H1 (cell line): ENCODE data around the gene ATAT1. TPM values are rescaled to one million over a fixed set of nuclear protein-coding genes. Genes with fewer than 3 reads are reported as not detected.

Source experiments
- ASH2L ChIP-seq: fragments of 200-600, 300-600 bp; sonication (generic); IDR thresholded peaks from one replicate; pipeline ENCODE4 v1.7.1; 2017; ENCODE audit warnings: low read length
- CHD2 ChIP-seq: IDR thresholded peaks from 2 replicates; pipeline ENCODE4 v1.6.1; 2012; ENCODE audit warnings: low read length, improper control_type of control experiment
- CHD7 ChIP-seq: fragments of 300-600 bp; sonication (generic); IDR thresholded peaks from 2 replicates; pipeline ENCODE4 v1.7.1; 2012; ENCODE audit warnings: low read length, moderate library complexity, mild to moderate bottlenecking, inconsistent platforms; ENCODE audit not compliant: insufficient replicate concordance
- EGR1 ChIP-seq: IDR thresholded peaks from 2 replicates; pipeline ENCODE4 v1.6.1; 2011; ENCODE audit warnings: low read depth, low read length, borderline replicate concordance
- HDAC2 ChIP-seq, 2 experiments: fragments of 300-600 bp in 1 of 2; sonication (generic) in 1 of 2; IDR thresholded peaks; 2 replicates each; pipeline ENCODE4 v1.6.1; 2011 to 2012; ENCODE audit warnings: low read depth in 2 of 2, low read length in 2 of 2, mild to moderate bottlenecking in 2 of 2, moderate library complexity in 2 of 2, borderline replicate concordance in 1 of 2, inconsistent platforms in 1 of 2
- KDM5A ChIP-seq: fragments of 200-600 bp; IDR thresholded peaks from 2 replicates; pipeline ENCODE4 v1.7.1; 2012; ENCODE audit warnings: mild to moderate bottlenecking, low read length, inconsistent platforms, mixed read lengths
- NRF1 ChIP-seq: IDR thresholded peaks from 2 replicates; pipeline ENCODE4 v1.6.1; 2011; ENCODE audit warnings: mild to moderate bottlenecking, low read depth, low read length, improper control_type of control experiment
- TBP ChIP-seq: IDR thresholded peaks from 2 replicates; pipeline ENCODE4 v1.6.1; 2011; ENCODE audit warnings: low read depth, low read length, improper control_type of control experiment
- polyA plus RNA-seq, 7 experiments: library from polyadenylated mRNA; depleted of rRNA in 3 of 7; stranded (reverse) in 5 of 7; unstranded in 2 of 7; fragments of >200 nt in 5 of 7; fragments of 200-250 nt in 2 of 7; gene quantifications; 1 replicate in 5 of 7; 2 replicates in 1 of 7; 4 replicates in 1 of 7; pipeline versions ENCODE4 v1.2.1 to v1.2.3, GENCODE V29; 2011 to 2013; ENCODE audit warnings: missing spikeins in 2 of 7, mixed read lengths in 2 of 7
- total RNA-seq: library from RNA; stranded (reverse); fragmentation: NEBNext Ultra II Directional; extraction: Animal tissue kit (Norgen Biotek cat#: 25700); gene quantifications from 2 replicates; pipeline ENCODE4 v1.2.1, GENCODE V29; 2021

ATAT1 gene
- total and polyA plus RNA-seq, 2 of the 8 experiments (the other 6 are each of a cell fraction or from before 2014, with no cell fraction given) = 14.4 to 14.6 TPM

- TF ChIP-seq CHD2 (peak; percentile 84), ASH2L (peak; percentile 93), EGR1 (peak; percentile 12; the same call in 1 of the 2 replicates), KDM5A (peak; percentile 29; the same call in 1 of the 2 replicates), CHD7 (no peak), HDAC2 (IDR thresholded peaks at IDR 0.05; ENCODE audit: borderline replicate concordance in 1 of 2, low read depth in 2 of 2, low read length in 2 of 2) (0 out of 4 replicates have a peak, but pooled peaks of 1 of the 2 experiments have one; percentile 21), TBP (peak; percentile 20; the same call in 1 of the 2 replicates), NRF1 (no peak)
These were observed 46.0 kb downstream of the ATAT1 start, which contains the start of gene DHX16 (continued) for GRCh38 chr6:30672445-30673253.
